Measurements from ENCODE around the gene RPS17.
"Not testable (repeated sequence)": the region's sequence is repeated elsewhere in the genome, so short reads cannot be mapped to it uniquely, and the experiment has no call there.

DNA sequence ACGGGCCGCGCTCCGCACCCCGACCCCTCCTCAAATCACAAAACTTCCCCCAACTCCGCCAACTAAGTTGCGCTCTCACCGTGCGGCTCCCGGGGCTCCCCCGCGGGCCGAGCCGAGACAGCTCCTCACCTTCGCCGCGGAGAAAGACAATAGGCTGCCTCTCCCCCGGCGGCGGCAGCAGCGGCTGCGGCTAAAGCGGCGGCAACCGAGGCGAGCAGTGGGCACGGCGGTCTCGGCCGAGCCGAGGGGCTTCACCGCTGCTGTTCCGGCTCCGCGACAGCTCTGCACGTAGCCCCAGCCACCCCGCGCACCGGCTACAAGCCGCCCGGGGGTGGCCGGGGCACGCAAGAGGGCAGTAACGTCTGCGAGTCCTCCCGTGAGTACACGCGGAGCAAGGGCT lies 26.7 kb downstream of the RPS17 start:
- TF ChIP-seq CSDC2 (CRISPR knock-in tag; IDR thresholded peaks at IDR 0.05); SNAI2 (CRISPR knock-in tag; IDR thresholded peaks at IDR 0.05); ZFP30 (CRISPR knock-in tag; IDR thresholded peaks at IDR 0.05); ZNF565 (CRISPR knock-in tag; conservative IDR thresholded peaks at IDR 0.05; ENCODE audit: low read depth); OSR1 (CRISPR knock-in tag; IDR thresholded peaks at IDR 0.05); PPARA (CRISPR knock-in tag; IDR thresholded peaks at IDR 0.05; ENCODE audit: borderline replicate concordance); BACH2 (CRISPR knock-in tag; IDR thresholded peaks at IDR 0.05; ENCODE audit: borderline replicate concordance); RARB (CRISPR knock-in tag; IDR thresholded peaks at IDR 0.05); ZNF8 (CRISPR knock-in tag; IDR thresholded peaks at IDR 0.05): not testable (repeated sequence)
- TF ChIP-seq, protein P1, sequence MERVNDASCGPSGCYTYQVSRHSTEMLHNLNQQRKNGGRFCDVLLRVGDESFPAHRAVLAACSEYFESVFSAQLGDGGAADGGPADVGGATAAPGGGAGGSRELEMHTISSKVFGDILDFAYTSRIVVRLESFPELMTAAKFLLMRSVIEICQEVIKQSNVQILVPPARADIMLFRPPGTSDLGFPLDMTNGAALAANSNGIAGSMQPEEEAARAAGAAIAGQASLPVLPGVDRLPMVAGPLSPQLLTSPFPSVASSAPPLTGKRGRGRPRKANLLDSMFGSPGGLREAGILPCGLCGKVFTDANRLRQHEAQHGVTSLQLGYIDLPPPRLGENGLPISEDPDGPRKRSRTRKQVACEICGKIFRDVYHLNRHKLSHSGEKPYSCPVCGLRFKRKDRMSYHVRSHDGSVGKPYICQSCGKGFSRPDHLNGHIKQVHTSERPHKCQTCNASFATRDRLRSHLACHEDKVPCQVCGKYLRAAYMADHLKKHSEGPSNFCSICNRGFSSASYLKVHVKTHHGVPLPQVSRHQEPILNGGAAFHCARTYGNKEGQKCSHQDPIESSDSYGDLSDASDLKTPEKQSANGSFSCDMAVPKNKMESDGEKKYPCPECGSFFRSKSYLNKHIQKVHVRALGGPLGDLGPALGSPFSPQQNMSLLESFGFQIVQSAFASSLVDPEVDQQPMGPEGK (CRISPR knock-in tag; IDR thresholded peaks at IDR 0.05; ENCODE audit: borderline replicate concordance), result not testable (repeated sequence)
- TF ChIP-seq, protein P2, sequence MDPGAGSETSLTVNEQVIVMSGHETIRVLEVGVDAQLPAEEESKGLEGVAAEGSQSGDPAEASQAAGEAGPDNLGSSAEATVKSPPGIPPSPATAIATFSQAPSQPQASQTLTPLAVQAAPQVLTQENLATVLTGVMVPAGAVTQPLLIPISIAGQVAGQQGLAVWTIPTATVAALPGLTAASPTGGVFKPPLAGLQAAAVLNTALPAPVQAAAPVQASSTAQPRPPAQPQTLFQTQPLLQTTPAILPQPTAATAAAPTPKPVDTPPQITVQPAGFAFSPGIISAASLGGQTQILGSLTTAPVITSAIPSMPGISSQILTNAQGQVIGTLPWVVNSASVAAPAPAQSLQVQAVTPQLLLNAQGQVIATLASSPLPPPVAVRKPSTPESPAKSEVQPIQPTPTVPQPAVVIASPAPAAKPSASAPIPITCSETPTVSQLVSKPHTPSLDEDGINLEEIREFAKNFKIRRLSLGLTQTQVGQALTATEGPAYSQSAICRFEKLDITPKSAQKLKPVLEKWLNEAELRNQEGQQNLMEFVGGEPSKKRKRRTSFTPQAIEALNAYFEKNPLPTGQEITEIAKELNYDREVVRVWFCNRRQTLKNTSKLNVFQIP (CRISPR knock-in tag; IDR thresholded peaks at IDR 0.05; ENCODE audit: borderline replicate concordance, low read depth), result not testable (repeated sequence)
- TF ChIP-seq, protein P3, sequence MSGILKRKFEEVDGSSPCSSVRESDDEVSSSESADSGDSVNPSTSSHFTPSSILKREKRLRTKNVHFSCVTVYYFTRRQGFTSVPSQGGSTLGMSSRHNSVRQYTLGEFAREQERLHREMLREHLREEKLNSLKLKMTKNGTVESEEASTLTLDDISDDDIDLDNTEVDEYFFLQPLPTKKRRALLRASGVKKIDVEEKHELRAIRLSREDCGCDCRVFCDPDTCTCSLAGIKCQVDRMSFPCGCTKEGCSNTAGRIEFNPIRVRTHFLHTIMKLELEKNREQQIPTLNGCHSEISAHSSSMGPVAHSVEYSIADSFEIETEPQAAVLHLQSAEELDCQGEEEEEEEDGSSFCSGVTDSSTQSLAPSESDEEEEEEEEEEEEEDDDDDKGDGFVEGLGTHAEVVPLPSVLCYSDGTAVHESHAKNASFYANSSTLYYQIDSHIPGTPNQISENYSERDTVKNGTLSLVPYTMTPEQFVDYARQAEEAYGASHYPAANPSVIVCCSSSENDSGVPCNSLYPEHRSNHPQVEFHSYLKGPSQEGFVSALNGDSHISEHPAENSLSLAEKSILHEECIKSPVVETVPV (CRISPR knock-in tag; IDR thresholded peaks at IDR 0.05), result not testable (repeated sequence)
- TF ChIP-seq, protein P4, sequence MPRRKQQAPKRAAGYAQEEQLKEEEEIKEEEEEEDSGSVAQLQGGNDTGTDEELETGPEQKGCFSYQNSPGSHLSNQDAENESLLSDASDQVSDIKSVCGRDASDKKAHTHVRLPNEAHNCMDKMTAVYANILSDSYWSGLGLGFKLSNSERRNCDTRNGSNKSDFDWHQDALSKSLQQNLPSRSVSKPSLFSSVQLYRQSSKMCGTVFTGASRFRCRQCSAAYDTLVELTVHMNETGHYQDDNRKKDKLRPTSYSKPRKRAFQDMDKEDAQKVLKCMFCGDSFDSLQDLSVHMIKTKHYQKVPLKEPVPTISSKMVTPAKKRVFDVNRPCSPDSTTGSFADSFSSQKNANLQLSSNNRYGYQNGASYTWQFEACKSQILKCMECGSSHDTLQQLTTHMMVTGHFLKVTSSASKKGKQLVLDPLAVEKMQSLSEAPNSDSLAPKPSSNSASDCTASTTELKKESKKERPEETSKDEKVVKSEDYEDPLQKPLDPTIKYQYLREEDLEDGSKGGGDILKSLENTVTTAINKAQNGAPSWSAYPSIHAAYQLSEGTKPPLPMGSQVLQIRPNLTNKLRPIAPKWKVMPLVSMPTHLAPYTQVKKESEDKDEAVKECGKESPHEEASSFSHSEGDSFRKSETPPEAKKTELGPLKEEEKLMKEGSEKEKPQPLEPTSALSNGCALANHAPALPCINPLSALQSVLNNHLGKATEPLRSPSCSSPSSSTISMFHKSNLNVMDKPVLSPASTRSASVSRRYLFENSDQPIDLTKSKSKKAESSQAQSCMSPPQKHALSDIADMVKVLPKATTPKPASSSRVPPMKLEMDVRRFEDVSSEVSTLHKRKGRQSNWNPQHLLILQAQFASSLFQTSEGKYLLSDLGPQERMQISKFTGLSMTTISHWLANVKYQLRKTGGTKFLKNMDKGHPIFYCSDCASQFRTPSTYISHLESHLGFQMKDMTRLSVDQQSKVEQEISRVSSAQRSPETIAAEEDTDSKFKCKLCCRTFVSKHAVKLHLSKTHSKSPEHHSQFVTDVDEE (CRISPR knock-in tag; IDR thresholded peaks at IDR 0.05), result not testable (repeated sequence)
